Adipose tissue (tissue), 3 donors: ENCODE data around the gene SACS. TPM values are rescaled to one million over a fixed set of nuclear protein-coding genes. Genes with fewer than 3 reads are reported as not detected.
"Not testable (repeated sequence)": the region's sequence is repeated elsewhere in the genome, so short reads cannot be mapped to it uniquely, and the experiment has no call there.

Source experiments
- H3K27ac ChIP-seq: one replicate; pipeline ENCODE4 v1.5.1; 2013; ENCODE audit warnings: low read depth, low read length
- WGBS, 3 donors: extraction: QIAGEN DNeasy Blood & Tissue Kit; methylation state at CpG; one replicate each; pipeline ENCODE4 v1.1.7; 2013; 5-methylcytosine and 5-hydroxymethylcytosine counted together
- polyA plus RNA-seq, 3 donors: library from polyadenylated mRNA; stranded (reverse); fragments of 200-250 nt; gene quantifications; one replicate each; pipeline ENCODE4 v1.2.3, GENCODE V29; 2013
- donor health status: healthy with polysubstance abuse.
- donor health status: Bipolar disorder and iron deficiency.
- donor health status: healthy.

Gene SACS
- polyA plus RNA-seq, 3 donors: 1.7 to 4.3 (median 2.9) TPM

- 90 to 96% (median 92%) methylated on average over 9 of the region's 9 CpGs for WGBS, 3 donors
- H3K27ac ChIP-seq: no peak overlapping the region
These were observed 23.1 kb upstream of the SACS start for GRCh38 chr13:23456437-23457210.

GRCh38 chr13:23455401-23456185 is 22.1 kb upstream of the SACS start:
- no peak overlapping the region for H3K27ac ChIP-seq
- WGBS, 3 donors: 78 to 84% (median 81%) methylated on average over 7 of the region's 7 CpGs

DNA sequence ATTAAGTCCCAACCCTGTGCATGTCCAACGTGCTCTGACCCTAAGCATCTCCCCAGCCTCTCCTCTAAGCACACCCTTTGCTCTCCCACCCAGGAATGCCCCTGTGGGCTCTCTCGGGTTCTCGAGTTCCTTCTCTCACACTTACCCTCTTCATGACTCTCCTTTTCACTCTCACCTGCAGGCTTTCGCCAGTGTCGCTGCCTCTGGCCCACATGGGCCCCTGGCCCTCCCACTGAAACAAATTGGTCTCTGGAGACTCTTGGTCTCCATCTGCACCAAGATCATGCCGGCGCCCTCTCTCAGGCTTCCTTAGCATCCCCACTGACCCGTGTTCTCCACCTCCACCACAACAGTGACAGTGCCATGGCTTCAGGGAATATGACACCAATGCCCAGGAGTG is 19.6 kb upstream of the SACS start:
- no peak overlapping the region for H3K27ac ChIP-seq
- WGBS, 3 donors: 81 to 85% (median 81%) methylated on average over 8 of the region's 8 CpGs

GRCh38 chr13:23450340-23451046 is 17.0 kb upstream of the SACS start:
- 44 to 57% (median 45%) methylated on average over 8 of the region's 8 CpGs for WGBS, 3 donors
- H3K27ac ChIP-seq: no peak overlapping the region

- 66 to 73% (median 71%) methylated on average over 5 of the region's 5 CpGs for WGBS, 3 donors
- no peak overlapping the region for H3K27ac ChIP-seq
These were observed 16.1 kb upstream of the SACS start for GRCh38 chr13:23449398-23450162.

DNA sequence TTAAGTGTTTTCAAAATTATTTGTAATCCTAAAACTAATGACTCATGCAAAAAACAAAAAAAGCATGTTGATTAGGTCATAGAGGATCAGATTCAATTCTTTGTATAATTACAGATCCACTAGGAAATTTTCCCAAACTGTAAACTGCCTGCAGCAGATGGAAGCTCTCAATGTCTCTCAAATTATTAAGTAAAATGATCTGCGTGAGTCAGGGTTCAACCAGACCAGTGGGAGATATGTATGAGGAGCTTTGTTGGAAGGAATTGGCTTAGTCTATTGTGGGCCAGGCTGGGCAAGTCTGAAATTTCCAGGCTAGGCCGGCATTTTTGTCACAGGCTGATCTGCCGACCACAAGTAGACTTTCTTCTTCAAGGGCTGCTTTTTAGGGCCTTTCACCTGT is 14.4 kb upstream of the SACS start:
- WGBS, 3 donors: 56 to 86% (median 76%) methylated on average over 3 of the region's 3 CpGs
- H3K27ac ChIP-seq: no peak overlapping the region

- H3K27ac ChIP-seq: no peak overlapping the region
- WGBS, 3 donors: 83 to 92% (median 83%) methylated on average over 1 of the region's 1 CpG
These were observed 12.3 kb upstream of the SACS start for GRCh38 chr13:23445794-23446193.

- no peak overlapping the region for H3K27ac ChIP-seq
- 65 to 91% (median 82%) methylated on average over 2 of the region's 2 CpGs for whole genome bisulfite sequencing, 3 donors
These were observed 10.4 kb upstream of the SACS start for GRCh38 chr13:23443878-23444277.

DNA sequence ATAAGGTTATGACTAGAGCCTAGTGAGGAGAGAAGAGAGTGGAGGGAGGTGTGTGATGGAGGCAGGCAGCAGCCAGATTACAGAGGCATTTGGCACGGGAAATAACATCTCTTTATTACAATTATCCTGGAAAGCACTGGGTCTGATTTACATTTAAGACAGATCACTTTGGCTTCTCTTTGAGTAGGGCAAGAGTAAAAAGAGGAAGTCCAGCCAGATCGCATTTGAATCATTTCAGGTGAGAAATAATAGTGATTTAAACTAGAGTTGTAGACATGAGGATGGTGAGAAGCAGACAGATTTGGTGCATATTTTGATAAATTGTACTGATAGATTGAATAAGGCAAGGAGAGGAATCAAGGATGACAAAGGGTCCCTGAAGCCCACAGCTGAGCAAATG is 9.6 kb upstream of the SACS start:
- 47 to 73% (median 67%) methylated on average over 2 of the region's 2 CpGs for WGBS, 3 donors
- no peak overlapping the region for H3K27ac ChIP-seq

GRCh38 chr13:23440821-23441618 is 7.5 kb upstream of the SACS start:
- WGBS, 3 donors: 91 to 95% (median 94%) methylated on average over 15 of the region's 15 CpGs
- no peak overlapping the region for H3K27ac ChIP-seq

DNA sequence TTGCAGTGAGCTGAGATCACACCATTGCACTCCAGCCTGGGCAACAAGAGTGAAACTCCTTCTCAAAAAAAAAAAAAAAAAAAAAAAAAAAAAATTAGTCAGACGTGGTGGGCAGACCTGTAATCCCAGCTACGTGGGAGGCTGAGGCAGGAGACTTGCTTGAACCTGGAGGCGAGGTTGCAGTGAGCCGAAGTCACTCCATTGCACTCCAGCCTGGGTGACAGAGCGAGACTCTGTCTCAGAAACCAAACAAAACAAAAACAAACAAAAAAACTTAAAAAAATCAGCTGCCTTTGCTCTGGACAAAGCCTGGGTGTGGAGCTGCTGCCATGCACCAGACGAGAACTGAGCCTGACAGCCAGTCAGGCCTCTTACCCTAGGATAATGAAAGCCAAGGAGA is 6.8 kb upstream of the SACS start:
- 85 to 94% (median 87%) methylated on average over 6 of the region's 6 CpGs for WGBS, 3 donors
- H3K27ac ChIP-seq: not testable (repeated sequence)

DNA sequence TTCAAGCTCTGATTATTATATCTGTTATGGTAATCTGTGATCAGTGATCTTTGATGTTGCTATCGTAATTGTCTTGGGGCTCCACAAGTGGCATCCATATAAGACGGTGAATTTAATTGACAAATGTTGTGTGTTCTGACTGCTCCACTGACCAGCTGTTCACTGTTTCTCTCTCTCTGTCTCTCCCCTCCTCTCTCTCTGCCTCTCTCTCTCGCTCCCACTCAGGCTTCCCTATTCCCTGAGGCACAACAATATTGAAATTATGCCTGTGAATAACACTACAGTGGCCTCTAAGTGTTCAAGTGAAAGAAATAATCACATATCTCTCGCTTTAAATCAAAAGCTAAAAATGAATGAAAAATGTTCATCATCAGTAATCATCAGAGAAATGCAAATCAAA is 4.4 kb upstream of the SACS start:
- 78 to 87% (median 85%) methylated on average over 4 of the region's 4 CpGs for WGBS, 3 donors

GRCh38 chr13:23436680-23437079 is 3.2 kb upstream of the SACS start:
- H3K27ac ChIP-seq: no peak overlapping the region
- 84 to 90% (median 89%) methylated on average over 5 of the region's 5 CpGs for WGBS, 3 donors

More for the DNA sequence above, 4.4 kb upstream of the SACS start:
- no peak overlapping the region for H3K27ac ChIP-seq

DNA sequence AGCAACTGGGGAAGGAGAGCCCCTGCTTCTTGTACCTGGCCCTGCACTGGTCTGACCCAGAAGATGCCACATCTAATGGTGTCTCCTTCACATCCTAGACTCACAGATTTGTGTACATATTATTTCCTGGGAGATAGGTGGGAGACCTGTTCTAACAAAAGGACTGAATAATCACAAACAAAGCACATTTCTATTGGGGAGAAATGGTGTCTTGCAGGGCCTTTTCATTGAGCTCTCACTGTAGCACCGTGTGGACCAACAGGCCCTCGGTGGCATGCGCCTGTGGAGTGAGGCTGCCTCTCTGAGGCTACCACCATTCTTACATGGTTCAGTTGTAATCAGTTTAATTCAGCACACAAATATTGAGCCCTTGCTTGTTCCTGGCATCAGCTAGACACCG is 989 bp upstream of the SACS start:
- H3K27ac ChIP-seq: no peak overlapping the region
- WGBS, 3 donors: 78 to 91% (median 86%) methylated on average over 4 of the region's 4 CpGs

- H3K27ac ChIP-seq: no peak overlapping the region
- WGBS, 3 donors: 46 to 72% (median 71%) methylated on average over 6 of the region's 6 CpGs
These were observed 876 bp downstream of the SACS start for GRCh38 chr13:23432626-23433025.

GRCh38 chr13:23430664-23431063 is 2.8 kb downstream of the SACS start:
- WGBS, 3 donors: 79 to 84% (median 81%) methylated on average over 5 of the region's 5 CpGs
- no peak overlapping the region for H3K27ac ChIP-seq

GRCh38 chr13:23427881-23428528 is 5.5 kb downstream of the SACS start:
- 45 to 67% (median 62%) methylated on average over 11 of the region's 11 CpGs for WGBS, 3 donors

More at GRCh38 chr13:23427881-23428528, 5.5 kb downstream of the SACS start:
- H3K27ac ChIP-seq: no peak overlapping the region
